Lower leg skin (tissue), 3 donors: ENCODE measurements around the gene FAM174C.

Experiments
- CTCF ChIP-seq, 3 donors: fragments of 450-650 bp; IDR thresholded peaks; one replicate each; pipeline ENCODE4 v1.5.1; 2016; ENCODE audit warnings: antibody characterized with exemption in 3 of 3, mild to moderate bottlenecking in 3 of 3, moderate library complexity in 2 of 3
- POLR2A ChIP-seq, 2 donors: fragments of 450-650 bp; IDR thresholded peaks; one replicate each; pipeline ENCODE4 v1.6.1; 2016 to 2017; ENCODE audit warnings: antibody characterized with exemption in 2 of 2, mild to moderate bottlenecking in 1 of 2, moderate library complexity in 1 of 2

GRCh38 chr19:1309977-1310852 lies 34.9 kb downstream of the FAM174C start:
- no peak for TF ChIP-seq CTCF (IDR thresholded peaks at IDR 0.05)
- no peak for TF ChIP-seq POLR2A (IDR thresholded peaks at IDR 0.05)
